Suppressor macrophage (primary cell): ENCODE results near the gene PRUNE2.
"Not testable (repeated sequence)": the region's sequence is repeated elsewhere in the genome, so short reads cannot be mapped to it uniquely, and the experiment has no call there.

Source experiments
- DNase-seq, 4 experiments: peaks; one replicate each; pipeline ENCODE4 v3.0.0-alpha.2; 2020 to 2022

The PRUNE2 gene

GRCh38 chr9:76593961-76594735 is 311.8 kb downstream of the PRUNE2 start:
- not testable (repeated sequence) for DNase-seq

- no peak for DNase-seq
Observed at GRCh38 chr9:76592974-76593347, 313.0 kb downstream of the PRUNE2 start.

- no peak for DNase-seq
Observed at GRCh38 chr9:76592091-76592973, 313.6 kb downstream of the PRUNE2 start.

- DNase-seq = peak in 3 of 4 experiments; percentile 38 to 45 (median 39)
Observed at GRCh38 chr9:76591256-76591950, 314.5 kb downstream of the PRUNE2 start.

- DNase-seq = peak in 2 of 4 experiments; percentile 75 to 78
Observed at GRCh38 chr9:76588316-76588715, 317.6 kb downstream of the PRUNE2 start.

- no peak for DNase-seq
Observed at GRCh38 chr9:76586390-76587314, 319.3 kb downstream of the PRUNE2 start.

GRCh38 chr9:76585487-76586389 is 320.2 kb downstream of the PRUNE2 start:
- peak; percentile 71 to 89 (median 81) for DNase-seq

GRCh38 chr9:76583256-76583655 is 322.7 kb downstream of the PRUNE2 start:
- no peak for DNase-seq

GRCh38 chr9:76581731-76582130 is 324.2 kb downstream of the PRUNE2 start:
- DNase-seq = no peak

- peak in 2 of 4 experiments; percentile 44 to 53 for DNase-seq
Observed at GRCh38 chr9:76580820-76581219, 325.1 kb downstream of the PRUNE2 start.

- peak in 3 of 4 experiments; percentile 49 to 61 (median 60) for DNase-seq
Observed at GRCh38 chr9:76580188-76580587, 325.7 kb downstream of the PRUNE2 start.

- DNase-seq = peak; percentile 92 to 97 (median 93)
Observed at GRCh38 chr9:76576344-76576743, 329.6 kb downstream of the PRUNE2 start.

GRCh38 chr9:76575761-76576160 is 330.2 kb downstream of the PRUNE2 start:
- peak in 2 of 4 experiments; percentile 42 to 48 for DNase-seq

GRCh38 chr9:76573905-76574760 is 331.8 kb downstream of the PRUNE2 start:
- peak in 3 of 4 experiments; percentile 57 to 76 (median 64) for DNase-seq

GRCh38 chr9:76573408-76573807 is 332.5 kb downstream of the PRUNE2 start:
- DNase-seq = no peak

GRCh38 chr9:76572151-76572550 is 333.8 kb downstream of the PRUNE2 start:
- no peak for DNase-seq

- DNase-seq = peak in 2 of 4 experiments; percentile 41 to 65
Observed at GRCh38 chr9:76571743-76572146, 334.2 kb downstream of the PRUNE2 start.

- peak; percentile 44 to 80 (median 70) for DNase-seq
Observed at GRCh38 chr9:76571288-76571687, 334.6 kb downstream of the PRUNE2 start.

- peak in 2 of 4 experiments; percentile 20 to 35 for DNase-seq
Observed at GRCh38 chr9:76570826-76571225, 335.1 kb downstream of the PRUNE2 start.
